ENCODE results near the gene CHMP5. TPM values are rescaled to one million over a fixed set of nuclear protein-coding genes. Genes with fewer than 3 reads are reported as not detected.

The CHMP5 gene
- total RNA-seq, 1 donor from 2014 or later: 84.9 TPM

DNA sequence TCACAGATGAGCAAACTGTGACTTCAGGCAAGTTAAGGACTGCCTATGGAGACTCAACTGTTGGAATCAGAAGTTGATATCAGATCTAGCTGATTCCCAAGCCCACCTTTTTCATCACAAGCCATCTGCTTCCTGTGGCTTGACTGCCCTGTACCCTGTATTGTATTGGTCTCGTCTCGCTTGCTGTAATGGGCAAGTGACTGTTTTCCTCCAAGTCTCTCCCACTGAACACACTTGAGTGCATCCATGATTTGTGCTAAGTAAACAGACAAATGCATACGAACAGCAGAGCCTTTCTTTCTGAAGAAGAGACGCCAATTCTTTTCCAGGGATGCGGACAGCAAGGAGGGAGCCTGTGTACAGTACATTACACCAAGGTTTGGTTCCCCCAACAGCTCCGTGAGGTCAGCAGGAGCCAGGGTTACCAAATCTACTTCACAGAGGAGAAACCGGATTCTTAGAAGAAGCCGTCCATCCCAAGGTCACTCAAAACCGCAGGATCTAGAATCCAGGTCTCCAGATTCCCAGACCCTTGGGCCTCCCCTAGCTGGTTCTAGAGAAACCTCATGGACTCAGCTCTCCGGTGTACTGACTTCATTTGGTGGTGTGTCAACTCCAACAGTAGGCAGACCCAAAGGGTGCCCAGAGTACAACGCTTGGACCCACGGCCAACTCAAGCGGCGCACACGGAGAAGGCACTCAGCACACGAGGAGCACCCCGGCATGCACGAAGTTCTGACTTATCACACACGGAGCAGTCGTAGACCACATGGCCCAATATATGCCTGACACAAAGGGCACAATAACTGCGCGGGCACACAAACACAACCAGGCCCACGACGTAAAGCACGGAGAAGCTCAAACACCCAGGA, 1.5 kb upstream of the CHMP5 start:
- H3K36me3 ChIP-seq (ENCODE audit: control insufficient read depth, insufficient read depth, low read length): peaks cover 1% of the 10 kb centered on the region
- H3K4me3 ChIP-seq (ENCODE audit: low read depth, low read length): peak overlapping the region; percentile 90
- TF ChIP-seq, protein P1, sequence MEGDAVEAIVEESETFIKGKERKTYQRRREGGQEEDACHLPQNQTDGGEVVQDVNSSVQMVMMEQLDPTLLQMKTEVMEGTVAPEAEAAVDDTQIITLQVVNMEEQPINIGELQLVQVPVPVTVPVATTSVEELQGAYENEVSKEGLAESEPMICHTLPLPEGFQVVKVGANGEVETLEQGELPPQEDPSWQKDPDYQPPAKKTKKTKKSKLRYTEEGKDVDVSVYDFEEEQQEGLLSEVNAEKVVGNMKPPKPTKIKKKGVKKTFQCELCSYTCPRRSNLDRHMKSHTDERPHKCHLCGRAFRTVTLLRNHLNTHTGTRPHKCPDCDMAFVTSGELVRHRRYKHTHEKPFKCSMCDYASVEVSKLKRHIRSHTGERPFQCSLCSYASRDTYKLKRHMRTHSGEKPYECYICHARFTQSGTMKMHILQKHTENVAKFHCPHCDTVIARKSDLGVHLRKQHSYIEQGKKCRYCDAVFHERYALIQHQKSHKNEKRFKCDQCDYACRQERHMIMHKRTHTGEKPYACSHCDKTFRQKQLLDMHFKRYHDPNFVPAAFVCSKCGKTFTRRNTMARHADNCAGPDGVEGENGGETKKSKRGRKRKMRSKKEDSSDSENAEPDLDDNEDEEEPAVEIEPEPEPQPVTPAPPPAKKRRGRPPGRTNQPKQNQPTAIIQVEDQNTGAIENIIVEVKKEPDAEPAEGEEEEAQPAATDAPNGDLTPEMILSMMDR (IDR thresholded peaks at IDR 0.05; ENCODE audit: insufficient read depth, low read length, poor library complexity, severe bottlenecking): no peak
- no peaks in the 10 kb centered on the region for H3K27me3 ChIP-seq (ENCODE audit: control insufficient read depth, insufficient read depth, low read length)
- DNase-seq (ENCODE audit: low read depth): no peak

DNA sequence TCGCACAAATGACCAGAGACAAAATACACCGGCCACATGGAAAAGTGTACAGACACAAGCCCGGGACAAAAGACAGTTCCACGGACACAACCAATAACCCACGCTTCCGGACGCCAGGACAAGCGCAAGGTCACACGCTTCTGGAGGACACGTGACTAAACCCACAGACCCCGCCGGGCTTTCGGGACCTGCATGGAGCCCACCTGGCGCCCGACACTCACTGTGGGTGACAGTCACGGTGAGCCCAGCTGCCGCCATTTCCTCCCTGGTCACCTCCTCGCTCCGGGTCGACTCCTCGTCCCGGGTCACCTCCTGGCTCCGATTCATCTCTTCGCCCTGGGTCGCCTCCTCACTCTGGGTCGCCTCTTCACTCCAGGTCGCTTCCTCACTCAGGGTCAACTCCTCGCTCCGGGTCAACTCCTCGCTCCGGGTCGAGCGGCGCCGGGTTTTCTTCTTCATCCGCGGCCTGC, 811 bp upstream of the CHMP5 start:
- no peak for DNase-seq (ENCODE audit: low read depth)
- Histone ChIP-seq H3K27me3 (ENCODE audit: control insufficient read depth, insufficient read depth, low read length) (no peaks in the 10 kb centered on the region), H3K36me3 (ENCODE audit: control insufficient read depth, insufficient read depth, low read length) (peaks cover 1% of the 10 kb centered on the region), H3K4me3 (ENCODE audit: low read depth, low read length) (peak overlapping the region; percentile 90)
- TF ChIP-seq, protein P1 (IDR thresholded peaks at IDR 0.05; ENCODE audit: insufficient read depth, low read length, poor library complexity, severe bottlenecking): no peak

DNA sequence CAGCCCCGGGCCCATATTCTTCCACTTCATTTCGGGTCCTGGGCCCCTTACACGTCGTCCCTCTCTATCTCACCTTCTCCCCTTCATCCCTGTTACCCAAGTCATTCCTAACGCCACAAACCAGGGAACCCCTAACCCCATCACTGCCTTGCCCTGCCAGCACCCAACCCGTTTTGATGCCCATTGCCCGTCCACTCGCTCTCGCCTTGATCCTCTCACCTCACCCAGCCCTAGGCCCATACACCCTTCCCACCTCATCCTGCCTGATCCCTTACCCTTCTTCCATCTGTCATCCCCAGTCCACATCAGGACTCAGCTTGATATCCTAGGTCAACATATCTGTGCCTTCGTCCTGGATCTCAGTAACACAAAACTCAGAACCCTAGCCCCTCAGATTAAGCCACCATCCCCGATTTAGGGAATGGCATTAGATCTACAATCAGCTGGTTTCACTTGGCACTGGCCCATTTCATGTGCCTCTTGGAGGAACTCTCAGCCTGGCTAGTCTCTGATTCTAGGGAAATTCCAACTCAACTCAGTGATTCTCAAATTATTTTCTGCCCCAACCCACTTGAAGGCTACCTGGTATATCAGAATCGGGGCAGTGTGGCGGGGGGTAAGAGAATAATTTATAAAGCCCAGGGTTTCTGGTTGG, 489 bp downstream of the CHMP5 start:
- TF ChIP-seq, protein P1 (IDR thresholded peaks at IDR 0.05; ENCODE audit: insufficient read depth, low read length, poor library complexity, severe bottlenecking): no peak
- no peak for DNase-seq (ENCODE audit: low read depth)
- H3K27me3 ChIP-seq (ENCODE audit: control insufficient read depth, insufficient read depth, low read length): no peaks in the 10 kb centered on the region
- peak overlapping the region; percentile 72 for H3K4me3 ChIP-seq (ENCODE audit: low read depth, low read length)
- H3K36me3 ChIP-seq (ENCODE audit: control insufficient read depth, insufficient read depth, low read length): no peaks in the 10 kb centered on the region

DNA sequence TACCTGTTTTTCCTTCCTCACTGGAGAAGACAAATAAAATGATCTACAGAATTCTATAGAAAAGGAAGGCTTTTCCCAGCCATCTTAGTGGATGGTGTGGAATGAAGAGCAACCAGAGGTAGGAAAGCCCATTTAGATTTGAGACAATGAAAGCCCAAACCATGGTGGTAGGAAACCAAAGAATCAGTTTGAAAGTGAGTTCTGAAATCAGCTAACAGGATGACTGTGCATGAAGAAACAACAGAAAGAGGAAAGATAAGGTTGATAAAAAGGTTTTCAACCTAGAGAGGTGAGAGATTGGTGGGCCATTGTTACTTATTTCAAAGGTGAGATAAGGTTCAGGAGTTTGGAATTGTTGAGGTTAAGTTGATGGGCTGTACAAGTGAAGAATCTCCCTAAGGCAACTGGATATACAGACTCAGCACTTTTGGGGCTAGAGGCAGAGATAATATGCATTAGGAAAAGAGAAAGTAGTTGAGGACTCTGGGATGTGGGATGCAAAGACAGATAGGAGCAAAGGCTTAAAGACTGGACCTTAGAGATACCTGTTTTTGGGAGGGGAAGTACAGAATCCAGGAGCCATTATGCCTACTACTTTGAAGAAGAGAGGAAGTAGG, 2.4 kb downstream of the CHMP5 start:
- TF ChIP-seq, protein P1 (IDR thresholded peaks at IDR 0.05; ENCODE audit: insufficient read depth, low read length, poor library complexity, severe bottlenecking): no peak

DNA sequence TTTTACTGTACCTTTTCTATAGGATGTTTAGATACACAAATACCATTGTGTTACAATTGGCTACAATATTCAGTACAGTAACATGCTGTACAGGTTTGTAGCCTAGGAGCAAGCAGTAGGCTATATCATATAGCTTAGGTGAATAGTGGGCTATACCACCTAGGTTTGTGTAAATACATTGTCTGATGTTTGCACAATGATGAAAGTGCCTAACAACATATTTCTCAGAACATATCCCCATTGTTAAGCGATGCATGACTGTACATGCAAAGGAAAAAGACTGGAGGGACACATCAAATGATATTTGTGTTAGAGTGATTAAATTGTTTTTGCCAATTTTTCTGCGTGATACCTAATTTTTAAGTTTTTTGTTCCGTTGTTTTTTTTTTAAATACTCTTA, 5.3 kb downstream of the CHMP5 start:
- Histone ChIP-seq H3K36me3 (ENCODE audit: control insufficient read depth, insufficient read depth, low read length) (no peaks in the 10 kb centered on the region), H3K27me3 (ENCODE audit: control insufficient read depth, insufficient read depth, low read length) (no peaks in the 10 kb centered on the region), H3K4me3 (ENCODE audit: low read depth, low read length) (no peak overlapping the region)
- no peak for DNase-seq (ENCODE audit: low read depth)
- TF ChIP-seq, protein P1 (IDR thresholded peaks at IDR 0.05; ENCODE audit: insufficient read depth, low read length, poor library complexity, severe bottlenecking): no peak

More for the DNA sequence above, 2.4 kb downstream of the CHMP5 start:
- H3K27me3 ChIP-seq (ENCODE audit: control insufficient read depth, insufficient read depth, low read length): no peaks in the 10 kb centered on the region
- no peak overlapping the region for H3K4me3 ChIP-seq (ENCODE audit: low read depth, low read length)
- no peak for DNase-seq (ENCODE audit: low read depth)
- no peaks in the 10 kb centered on the region for H3K36me3 ChIP-seq (ENCODE audit: control insufficient read depth, insufficient read depth, low read length)

Measured in kidney epithelial cell (primary cell).